ENCODE data around the gene PDCD10. TPM values are rescaled to one million over a fixed set of nuclear protein-coding genes. Genes with fewer than 3 reads are reported as not detected.

PDCD10 gene
- total and polyA plus RNA-seq, 4 donors = 26.7 to 113 (median 51.5) TPM

- ATAC-seq (ENCODE audit: insufficient read depth, low FRiP score) = no peak
Measured at GRCh38 chr3:167700926-167701325, 33.8 kb downstream of the PDCD10 start.

GRCh38 chr3:167700046-167700445, 34.6 kb downstream of the PDCD10 start:
- ATAC-seq (ENCODE audit: insufficient read depth, low FRiP score) = no peak
- Histone ChIP-seq H3K9me3 (ENCODE audit: control insufficient read depth in 4 of 4, insufficient read depth in 3 of 4, low read length in 3 of 4) (no peaks in the 10 kb centered on the region), H3K9ac (ENCODE audit: insufficient read depth in 1 of 2, low read length in 2 of 2) (no peak overlapping the region), H3K4me1 (ENCODE audit: control insufficient read depth in 5 of 5, insufficient read depth in 5 of 5, low read length in 5 of 5) (peaks cover 0 to 9% (median 0%) of the 10 kb centered on the region in 5 donors), H3K4me3 (no peak overlapping the region), H3K36me3 (ENCODE audit: control insufficient read depth in 4 of 4, insufficient read depth in 4 of 4, low read length in 4 of 4) (peaks cover 0 to 12% (median 4%) of the 10 kb centered on the region in 4 donors), H3K27ac (ENCODE audit: low read depth in 1 of 2, low read length in 1 of 2) (no peak overlapping the region), H3K27me3 (ENCODE audit: control insufficient read depth in 3 of 3, insufficient read depth in 3 of 3, low read length in 2 of 3) (no peaks in the 10 kb centered on the region)
- TF ChIP-seq CTCF (IDR thresholded peaks at IDR 0.05; ENCODE audit: control extremely low read depth, extremely low read depth) = no peak
- 94 to 96% methylated on average over 4 of the region's 4 CpGs for WGBS, 2 donors
- no peak for DNase-seq

More at GRCh38 chr3:167700926-167701325, 33.8 kb downstream of the PDCD10 start:
- Histone ChIP-seq H3K4me1 (ENCODE audit: control insufficient read depth in 5 of 5, insufficient read depth in 5 of 5, low read length in 5 of 5) (peaks cover 0 to 9% (median 0%) of the 10 kb centered on the region in 5 donors), H3K27me3 (ENCODE audit: control insufficient read depth in 3 of 3, insufficient read depth in 3 of 3, low read length in 2 of 3) (no peaks in the 10 kb centered on the region), H3K4me3 (no peak overlapping the region), H3K9ac (ENCODE audit: insufficient read depth in 1 of 2, low read length in 2 of 2) (no peak overlapping the region), H3K9me3 (ENCODE audit: control insufficient read depth in 4 of 4, insufficient read depth in 3 of 4, low read length in 3 of 4) (no peaks in the 10 kb centered on the region), H3K36me3 (ENCODE audit: control insufficient read depth in 4 of 4, insufficient read depth in 4 of 4, low read length in 4 of 4) (peaks cover 0 to 7% (median 2%) of the 10 kb centered on the region in 4 donors), H3K27ac (ENCODE audit: low read depth in 1 of 2, low read length in 1 of 2) (no peak overlapping the region)
- no peak for TF ChIP-seq CTCF (IDR thresholded peaks at IDR 0.05; ENCODE audit: control extremely low read depth, extremely low read depth)
- DNase-seq = no peak
- WGBS, 2 donors = 95 to 100% methylated on average over 2 of the region's 2 CpGs

- Histone ChIP-seq H3K9me3 (ENCODE audit: control insufficient read depth in 4 of 4, insufficient read depth in 3 of 4, low read length in 3 of 4) (no peaks in the 10 kb centered on the region), H3K9ac (ENCODE audit: insufficient read depth in 1 of 2, low read length in 2 of 2) (no peak overlapping the region), H3K27ac (ENCODE audit: low read depth in 1 of 2, low read length in 1 of 2) (no peak overlapping the region), H3K27me3 (ENCODE audit: control insufficient read depth in 3 of 3, insufficient read depth in 3 of 3, low read length in 2 of 3) (no peaks in the 10 kb centered on the region), H3K4me1 (ENCODE audit: control insufficient read depth in 5 of 5, insufficient read depth in 5 of 5, low read length in 5 of 5) (peaks cover 0 to 9% (median 2%) of the 10 kb centered on the region in 5 donors), H3K4me3 (no peak overlapping the region), H3K36me3 (ENCODE audit: control insufficient read depth in 4 of 4, insufficient read depth in 4 of 4, low read length in 4 of 4) (peaks cover 0 to 26% (median 11%) of the 10 kb centered on the region in 4 donors)
- TF ChIP-seq CTCF (IDR thresholded peaks at IDR 0.05; ENCODE audit: control extremely low read depth, extremely low read depth) = no peak
- DNase-seq = no peak
- 84 to 91% methylated on average over 2 of the region's 2 CpGs for WGBS, 2 donors
- ATAC-seq (ENCODE audit: insufficient read depth, low FRiP score) = no peak
Measured at GRCh38 chr3:167694121-167694520, 40.6 kb downstream of the PDCD10 start.

- DNase-seq (no peak), ATAC-seq (ENCODE audit: insufficient read depth, low FRiP score) (no peak)
- WGBS, 2 donors = 55 to 65% methylated on average over 3 of the region's 3 CpGs
- Histone ChIP-seq H3K9me3 (ENCODE audit: control insufficient read depth in 4 of 4, insufficient read depth in 3 of 4, low read length in 3 of 4) (no peaks in the 10 kb centered on the region), H3K27ac (ENCODE audit: low read depth in 1 of 2, low read length in 1 of 2) (no peak overlapping the region), H3K4me1 (ENCODE audit: control insufficient read depth in 5 of 5, insufficient read depth in 5 of 5, low read length in 5 of 5) (peaks cover 0 to 2% (median 0%) of the 10 kb centered on the region in 5 donors), H3K36me3 (ENCODE audit: control insufficient read depth in 4 of 4, insufficient read depth in 4 of 4, low read length in 4 of 4) (peaks cover 5 to 24% (median 12%) of the 10 kb centered on the region in 4 donors), H3K9ac (ENCODE audit: insufficient read depth in 1 of 2, low read length in 2 of 2) (no peak overlapping the region), H3K27me3 (ENCODE audit: control insufficient read depth in 3 of 3, insufficient read depth in 3 of 3, low read length in 2 of 3) (no peaks in the 10 kb centered on the region), H3K4me3 (no peak overlapping the region)
- no peak for TF ChIP-seq CTCF (IDR thresholded peaks at IDR 0.05; ENCODE audit: control extremely low read depth, extremely low read depth)
Measured at GRCh38 chr3:167691366-167691765, 43.3 kb downstream of the PDCD10 start.

Measured in lung (tissue), 12 donors.